Activated T-helper 2 cell treated with anti-CD3 and anti-CD28 coated beads, Interferon-gamma antibody, Interleukin-2, Interleukin-4, amounts not matched to agents 10 μg/mL and 5 μg/mL and 100 μg/mL, durations not matched to agents 14 hours and 24 hours and 36 hours (primary cell): ENCODE results near the gene HIGD2A. TPM values are rescaled to one million over a fixed set of nuclear protein-coding genes. Genes with fewer than 3 reads are reported as not detected.
A peak's percentile ranks its signal among the peaks of the same experiment; 100 is the strongest.

Experiments
- DNase-seq: peaks from one replicate; pipeline ENCODE4 v3.0.0; 2021; ENCODE audit warnings: low spot score
- H3K27ac Mint-ChIP-seq: one replicate; pipeline ENCODE4 v1.8.0; 2021; ENCODE audit warnings: mixed read lengths
- H3K27me3 Mint-ChIP-seq: one replicate; pipeline ENCODE4 v1.8.0; 2021; ENCODE audit warnings: low read depth, mixed read lengths
- H3K36me3 Mint-ChIP-seq: one replicate; pipeline ENCODE4 v1.8.0; 2021; ENCODE audit warnings: low read depth, mixed read lengths
- H3K4me1 Mint-ChIP-seq: one replicate; pipeline ENCODE4 v1.8.0; 2021; ENCODE audit warnings: low read depth, mixed read lengths
- H3K4me3 Mint-ChIP-seq: one replicate; pipeline ENCODE4 v1.8.0; 2021; ENCODE audit warnings: low read depth, mild to moderate bottlenecking, moderate library complexity, mixed read lengths
- H3K9me3 Mint-ChIP-seq: one replicate; pipeline ENCODE4 v1.8.0; 2021; ENCODE audit warnings: mixed read lengths
- intact Hi-C: fragments of 100-400 bp; cut with micrococcal nuclease; formaldehyde crosslinking; loops from one replicate; pipeline ENCODE4 v1.15.1; 2023
- total RNA-seq: library from RNA; stranded (reverse); gene quantifications from 2 replicates; pipeline ENCODE4 v1.2.3, GENCODE V29; 2022

Gene HIGD2A
- total RNA-seq, 1 donor from 2014 or later: 105 TPM

DNA sequence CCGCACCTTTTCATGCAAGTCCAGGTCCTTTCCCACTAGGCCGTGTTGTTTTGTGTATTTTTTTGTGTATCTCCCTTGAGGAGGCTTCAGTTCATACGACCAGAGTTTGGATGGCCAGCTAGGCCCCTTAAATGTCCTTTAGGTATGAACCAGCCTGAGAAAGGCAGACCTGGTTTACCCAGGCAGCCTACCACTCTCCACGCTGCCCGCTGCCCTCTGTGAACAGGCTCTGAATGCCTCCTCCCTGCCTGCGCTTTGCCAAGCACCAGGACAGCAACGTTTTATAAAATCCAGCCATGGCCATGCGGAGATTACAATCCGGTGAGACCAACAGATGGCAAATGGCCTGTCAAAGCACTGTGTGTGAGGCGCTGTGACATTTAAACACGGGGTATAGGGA, 28.4 kb downstream of the HIGD2A start:
- intact Hi-C loops: loop anchor here (1.0 to 2.0 kb wide), 5 partner anchors 28 to 180 kb away; partner anchors contain the start of genes FAF2, HIGD2A and NOP16
- H3K4me1 Mint-ChIP-seq: peaks cover 26% of the 10 kb centered on the region
- H3K36me3 Mint-ChIP-seq: no peaks in the 10 kb centered on the region
- DNase-seq: no peak
- H3K9me3 Mint-ChIP-seq: peaks cover 5% of the 10 kb centered on the region
- peaks cover 17% of the 10 kb centered on the region for H3K27me3 Mint-ChIP-seq
- H3K4me3 Mint-ChIP-seq: peak overlapping the region; percentile 58
- H3K27ac Mint-ChIP-seq: no peak overlapping the region

DNA sequence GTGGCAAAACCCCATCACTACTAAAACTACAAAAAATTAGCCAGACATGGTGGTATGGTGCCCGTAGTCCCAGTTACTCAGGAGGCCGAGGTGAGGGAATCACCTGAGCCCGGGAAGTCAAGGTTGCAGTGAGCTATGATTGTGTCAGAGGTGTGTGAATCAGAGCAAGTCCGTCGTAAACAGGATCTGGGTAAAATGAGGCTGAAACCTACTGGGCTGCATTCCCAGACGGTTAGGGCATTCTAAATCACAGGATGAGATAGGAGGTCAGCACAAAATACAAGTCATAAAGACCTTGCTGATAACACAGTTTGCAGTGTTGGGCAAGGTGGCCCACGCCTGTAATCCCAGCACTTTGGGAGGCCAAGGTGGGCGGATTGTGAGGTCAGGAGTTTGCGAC, 29.7 kb downstream of the HIGD2A start:
- intact Hi-C loops: no loop called here
- peaks cover 26% of the 10 kb centered on the region for H3K4me1 Mint-ChIP-seq
- no peaks in the 10 kb centered on the region for H3K36me3 Mint-ChIP-seq
- peaks cover 25% of the 10 kb centered on the region for H3K27me3 Mint-ChIP-seq
- no peak for DNase-seq
- H3K4me3 Mint-ChIP-seq: no peak overlapping the region
- peaks cover 5% of the 10 kb centered on the region for H3K9me3 Mint-ChIP-seq
- no peak overlapping the region for H3K27ac Mint-ChIP-seq

DNA sequence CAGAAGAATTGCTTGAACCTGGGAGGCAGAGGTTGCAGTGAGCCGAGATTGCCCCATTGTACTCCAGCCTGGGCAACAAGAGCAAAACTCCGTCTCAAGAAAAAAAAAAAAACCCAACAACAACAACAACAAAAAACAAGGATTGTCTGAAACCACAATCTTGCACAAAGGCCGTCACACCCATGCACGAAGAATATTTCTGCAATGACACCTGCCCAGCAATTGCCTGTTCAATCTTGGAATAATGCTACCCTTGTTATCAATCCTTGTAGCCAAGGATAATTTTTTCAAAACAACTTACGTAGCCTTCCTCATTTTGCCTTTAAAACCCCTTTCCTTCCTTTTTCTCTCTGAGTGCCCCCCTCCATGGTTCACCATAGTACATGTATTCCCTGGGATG, 31.5 kb downstream of the HIGD2A start:
- Mint-ChIP-seq H3K36me3 (no peaks in the 10 kb centered on the region), H3K9me3 (peaks cover 5% of the 10 kb centered on the region), H3K4me1 (peaks cover 16% of the 10 kb centered on the region), H3K27me3 (peaks cover 25% of the 10 kb centered on the region), H3K4me3 (no peak overlapping the region), H3K27ac (no peak overlapping the region)
- intact Hi-C loops: no loop called here
- no peak for DNase-seq

- Mint-ChIP-seq H3K4me1 (peaks cover 11% of the 10 kb centered on the region), H3K27me3 (peaks cover 27% of the 10 kb centered on the region), H3K9me3 (peaks cover 10% of the 10 kb centered on the region), H3K27ac (no peak overlapping the region), H3K4me3 (no peak overlapping the region), H3K36me3 (no peaks in the 10 kb centered on the region)
- DNase-seq: no peak
- intact Hi-C loops: no loop called here
These were observed 32.5 kb downstream of the HIGD2A start for GRCh38 chr5:176420972-176421544.

DNA sequence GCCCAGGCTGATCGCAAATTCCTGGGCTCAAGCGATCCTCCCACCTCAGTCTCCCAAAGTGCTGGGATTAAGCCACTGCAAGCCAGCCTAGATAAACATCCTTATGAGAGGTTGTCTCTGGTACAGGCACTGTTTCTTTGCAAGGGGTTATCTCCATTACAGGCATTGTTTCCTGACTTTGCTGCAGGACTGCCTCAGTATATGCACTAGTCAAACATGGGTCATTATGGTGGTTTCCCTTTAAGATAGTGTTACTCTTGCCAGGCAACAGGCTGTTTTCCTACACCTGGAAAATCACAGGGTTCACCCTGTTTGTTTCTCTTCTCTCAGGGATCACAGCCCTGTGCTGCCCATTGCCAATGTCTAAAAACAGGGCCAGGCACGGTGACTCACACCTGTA, 35.6 kb downstream of the HIGD2A start:
- Mint-ChIP-seq H3K36me3 (no peaks in the 10 kb centered on the region), H3K27me3 (peaks cover 24% of the 10 kb centered on the region), H3K27ac (no peak overlapping the region), H3K4me1 (peaks cover 3% of the 10 kb centered on the region), H3K4me3 (no peak overlapping the region), H3K9me3 (peaks cover 10% of the 10 kb centered on the region)
- no peak for DNase-seq
- intact Hi-C loops: no loop called here

GRCh38 chr5:176425138-176425537, 36.6 kb downstream of the HIGD2A start:
- H3K27me3 Mint-ChIP-seq: peaks cover 24% of the 10 kb centered on the region
- H3K27ac Mint-ChIP-seq: no peak overlapping the region
- no peak for DNase-seq
- no peaks in the 10 kb centered on the region for H3K36me3 Mint-ChIP-seq
- H3K9me3 Mint-ChIP-seq: peaks cover 10% of the 10 kb centered on the region
- intact Hi-C loops: no loop called here
- H3K4me1 Mint-ChIP-seq: peaks cover 5% of the 10 kb centered on the region
- H3K4me3 Mint-ChIP-seq: no peak overlapping the region

- Mint-ChIP-seq H3K4me1 (peaks cover 11% of the 10 kb centered on the region), H3K36me3 (no peaks in the 10 kb centered on the region), H3K4me3 (no peak overlapping the region), H3K9me3 (peaks cover 6% of the 10 kb centered on the region), H3K27ac (no peak overlapping the region), H3K27me3 (peaks cover 24% of the 10 kb centered on the region)
- DNase-seq: no peak
- intact Hi-C loops: no loop called here
These were observed 37.2 kb downstream of the HIGD2A start for GRCh38 chr5:176425791-176426190.

- Mint-ChIP-seq H3K36me3 (no peaks in the 10 kb centered on the region), H3K9me3 (peaks cover 6% of the 10 kb centered on the region), H3K27me3 (peaks cover 18% of the 10 kb centered on the region), H3K4me1 (peaks cover 7% of the 10 kb centered on the region), H3K27ac (no peak overlapping the region), H3K4me3 (no peak overlapping the region)
- intact Hi-C loops: no loop called here
- DNase-seq: no peak
These were observed 38.3 kb downstream of the HIGD2A start for GRCh38 chr5:176426876-176427275.

DNA sequence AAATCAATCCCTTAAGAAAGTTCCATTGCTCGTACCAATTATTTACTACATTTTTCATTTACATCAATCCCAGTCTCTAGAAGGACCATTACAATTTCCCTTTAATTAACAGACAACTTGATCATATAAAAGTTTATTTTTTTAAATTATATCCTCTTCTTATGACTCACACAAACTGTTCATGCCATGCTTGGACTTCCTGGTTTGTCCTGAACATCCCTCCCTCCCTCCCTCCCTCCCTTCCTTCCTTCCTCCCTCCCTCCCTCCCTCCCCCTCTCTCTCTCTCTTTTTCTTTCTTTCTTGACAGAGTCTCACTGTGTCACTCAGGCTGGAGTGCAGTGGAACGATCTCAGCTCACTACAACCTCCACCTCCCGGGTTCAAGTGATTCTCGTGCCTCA, 39.4 kb downstream of the HIGD2A start:
- Mint-ChIP-seq H3K27me3 (peaks cover 14% of the 10 kb centered on the region), H3K36me3 (no peaks in the 10 kb centered on the region), H3K4me3 (no peak overlapping the region), H3K9me3 (peaks cover 6% of the 10 kb centered on the region), H3K4me1 (peaks cover 7% of the 10 kb centered on the region), H3K27ac (no peak overlapping the region)
- intact Hi-C loops: no loop called here
- DNase-seq: no peak

GRCh38 chr5:176429972-176430371, 41.4 kb downstream of the HIGD2A start:
- Mint-ChIP-seq H3K27ac (no peak overlapping the region), H3K9me3 (peaks cover 6% of the 10 kb centered on the region), H3K4me3 (no peak overlapping the region), H3K36me3 (no peaks in the 10 kb centered on the region), H3K27me3 (peaks cover 14% of the 10 kb centered on the region), H3K4me1 (peaks cover 7% of the 10 kb centered on the region)
- no peak for DNase-seq
- intact Hi-C loops: no loop called here

DNA sequence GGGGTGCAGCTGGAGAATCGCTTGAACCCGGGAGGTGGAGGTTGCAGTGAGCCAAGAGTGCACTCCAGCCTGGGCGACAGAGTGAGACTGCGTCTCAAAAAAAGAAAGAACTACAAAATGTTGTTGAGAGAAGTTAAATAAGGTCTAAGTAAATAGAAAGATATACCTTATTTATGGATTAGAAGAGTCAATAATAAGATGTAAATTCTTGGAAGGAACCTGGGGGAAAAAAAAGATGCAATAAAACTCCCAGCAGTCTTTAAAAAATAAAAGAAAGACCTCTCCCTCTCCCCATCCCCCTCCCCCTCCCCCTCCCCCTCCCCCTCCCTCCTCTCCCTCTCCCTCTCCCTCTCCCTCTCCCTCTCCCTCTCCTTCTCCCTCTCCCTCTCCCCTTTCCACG, 44.2 kb downstream of the HIGD2A start:
- intact Hi-C loops: no loop called here
- Mint-ChIP-seq H3K9me3 (no peaks in the 10 kb centered on the region), H3K27me3 (peaks cover 13% of the 10 kb centered on the region), H3K4me3 (no peak overlapping the region), H3K36me3 (no peaks in the 10 kb centered on the region), H3K4me1 (peaks cover 20% of the 10 kb centered on the region), H3K27ac (no peak overlapping the region)
- no peak for DNase-seq

- Mint-ChIP-seq H3K36me3 (no peaks in the 10 kb centered on the region), H3K4me3 (peak overlapping the region; percentile 58), H3K9me3 (no peaks in the 10 kb centered on the region), H3K27me3 (peaks cover 9% of the 10 kb centered on the region), H3K4me1 (peaks cover 19% of the 10 kb centered on the region), H3K27ac (peak overlapping the region; percentile 43)
- DNase-seq: peak; percentile 24
- intact Hi-C loops: loop anchor here (1.0 kb wide), 1 partner anchor 12 kb away; the partner anchor contains the start of gene FAF2
These were observed 48.1 kb downstream of the HIGD2A start for GRCh38 chr5:176436656-176437055.

DNA sequence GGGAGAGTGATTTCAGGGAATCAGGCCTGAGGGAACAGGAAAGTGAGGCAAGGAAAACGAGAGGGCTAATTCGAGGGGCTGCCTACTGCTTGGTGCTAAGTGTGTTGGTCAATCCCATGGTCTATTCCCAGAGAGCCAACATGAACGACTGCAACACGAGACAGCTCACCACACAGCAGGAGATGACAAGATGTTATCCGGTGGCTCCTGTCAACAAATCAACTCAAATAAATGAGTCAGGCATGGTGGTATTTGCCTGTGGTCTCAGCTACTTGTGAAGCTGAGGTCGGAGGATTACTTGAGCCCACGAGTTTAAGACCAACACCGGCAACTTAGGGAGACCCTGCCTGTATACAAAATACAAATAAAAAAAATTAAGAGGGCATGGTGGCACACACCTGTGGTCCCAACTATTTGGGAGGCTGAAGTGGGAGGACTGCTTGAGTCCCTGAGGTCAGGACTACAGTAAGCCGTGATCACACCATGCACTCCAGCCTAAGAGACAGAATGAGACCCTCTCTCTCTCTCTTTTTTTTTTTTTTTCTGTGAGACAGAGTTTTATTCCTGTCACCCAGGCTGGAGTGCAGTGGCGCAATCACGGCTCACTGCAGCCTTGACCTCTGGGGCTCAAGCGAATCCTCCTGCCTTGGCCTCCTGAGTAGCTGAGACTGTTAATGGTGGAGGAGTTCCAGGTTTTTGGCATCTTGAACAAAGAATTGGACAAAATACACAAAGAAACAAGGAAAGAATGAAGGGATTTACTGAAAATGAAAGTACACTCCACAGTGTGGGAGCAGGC, 50.6 kb downstream of the HIGD2A start:
- no peak overlapping the region for H3K4me3 Mint-ChIP-seq
- no peak for DNase-seq
- peaks cover 26% of the 10 kb centered on the region for H3K4me1 Mint-ChIP-seq
- H3K27ac Mint-ChIP-seq: no peak overlapping the region
- H3K27me3 Mint-ChIP-seq: peaks cover 2% of the 10 kb centered on the region
- intact Hi-C loops: no loop called here
- H3K36me3 Mint-ChIP-seq: no peaks in the 10 kb centered on the region
- H3K9me3 Mint-ChIP-seq: no peaks in the 10 kb centered on the region
